Right lobe of liver (tissue), 6 donors: ENCODE results near the gene CAVIN1. TPM values are rescaled to one million over a fixed set of nuclear protein-coding genes. Genes with fewer than 3 reads are reported as not detected.

Experiments used
- ATAC-seq, 4 donors: fragments of 200-7000 bp; cut with Tn5 transposase; one replicate each; pipeline ENCODE4 v1.9.1; 2020; ENCODE audit warnings: mild to moderate bottlenecking in 4 of 4, moderate library complexity in 4 of 4
- DNase-seq, 3 donors: peaks; one replicate each; pipeline ENCODE4 v3.0.0-alpha.2; 2020
- H3K27ac ChIP-seq, 3 donors: fragments of 200-600 bp; one replicate each; pipeline ENCODE4 v1.8.0; 2022
- H3K27me3 ChIP-seq, 2 donors: fragments of 200-600 bp; one replicate each; pipeline ENCODE4 v1.8.0; 2022
- H3K36me3 ChIP-seq, 4 donors: fragments of 200-600 bp; sonication (generic) in 1 of 4; one replicate each; pipeline versions ENCODE4 v1.5.1 to v1.8.0; 2017 to 2022; ENCODE audit warnings: control low read depth in 1 of 4
- H3K4me1 ChIP-seq, 4 donors: fragments of 200-600 bp; sonication (generic) in 1 of 4; one replicate each; pipeline versions ENCODE4 v1.5.1 to v1.8.0; 2017 to 2022; ENCODE audit warnings: control low read depth in 1 of 4
- H3K4me3 ChIP-seq, 3 donors: fragments of 200-600 bp; one replicate each; pipeline ENCODE4 v1.8.0; 2022
- H3K9me3 ChIP-seq, 4 donors: fragments of 200-600 bp; sonication (generic) in 1 of 4; one replicate each; pipeline versions ENCODE4 v1.5.1 to v1.8.0; 2017 to 2022; ENCODE audit warnings: control low read depth in 1 of 4
- POLR2A ChIP-seq: fragments of 450-650 bp; IDR thresholded peaks from one replicate; pipeline ENCODE4 v1.6.1; 2017; ENCODE audit warnings: antibody characterized with exemption, mild to moderate bottlenecking
- WGBS: methylation state at CpG from one replicate; pipeline ENCODE4 v1.1.6; 2018; ENCODE audit warnings: low coverage, low lambda C conversion rate; ENCODE audit not compliant: insufficient coverage; ENCODE audit errors: missing lambda C conversion rate; 5-methylcytosine and 5-hydroxymethylcytosine counted together
- intact Hi-C, 2 donors: fragments of 100-400 bp; cut with DNase I; formaldehyde crosslinking; loops; one replicate each; pipeline versions ENCODE4 v1.11.2 to v1.14.1; 2022
- total RNA-seq, 6 experiments: library from RNA; depleted of rRNA in 2 of 6; stranded (reverse); fragments of >200 nt in 2 of 6; fragmentation: NEBNext Ultra II Directional in 3 of 6; extraction: Animal tissue kit (Norgen Biotek cat#: 25700) in 3 of 6; gene quantifications; one replicate each; pipeline versions ENCODE4 v1.1.0 to v1.2.4, GENCODE V29; 2016 to 2023
- TF ChIP-seq, protein P1 (sequence below), 4 donors: fragments of 200-600 bp in 3 of 4; fragments of 450-650 bp in 1 of 4; IDR thresholded peaks; one replicate each; pipeline versions ENCODE4 v1.5.1 to v1.8.0; 2016 to 2022; ENCODE audit warnings: antibody characterized with exemption in 4 of 4, mild to moderate bottlenecking in 2 of 4
- donor health status: DM: no; HTN: yes; CAD: no.
- donor health status: DM: no; HTN: no; CAD: no.
- donor health status: DM: no; HTN: no; CAD: no.
- donor health status: DM: no; HTN: yes; CAD: no.
- donor health status: DM: no; HTN: yes; CAD: no.

Gene CAVIN1
- total RNA-seq, 6 experiments from 2014 or later = 8.7 to 29.6 (median 17.4) TPM

DNA sequence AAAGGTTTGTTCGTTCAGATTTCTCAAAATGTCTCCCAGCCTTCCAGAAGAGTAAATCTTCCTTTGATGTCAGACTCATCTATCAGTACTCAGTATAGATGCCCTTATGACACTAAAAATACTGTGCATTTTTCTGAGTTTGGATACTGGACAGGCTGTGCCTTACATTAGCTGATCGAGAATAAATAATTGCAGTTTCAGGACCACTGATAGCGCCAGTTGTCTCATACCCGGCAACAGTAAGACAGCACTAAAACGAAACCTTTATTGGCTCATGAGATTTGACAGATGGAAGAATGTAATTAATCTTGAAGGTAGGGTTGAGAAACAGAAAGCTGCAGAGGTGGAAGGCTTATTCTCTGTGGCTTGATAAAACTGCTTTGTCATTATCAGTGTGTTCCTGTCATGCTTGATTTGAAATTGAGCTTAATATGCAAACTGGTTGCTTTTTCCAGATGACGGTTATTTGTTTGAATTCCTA lies 36.8 kb upstream of the CAVIN1 start:
- DNase-seq (no peak), ATAC-seq (peak in 3 of 4 donors; percentile 4 to 15 (median 13))
- Histone ChIP-seq H3K4me1 (peaks cover 0 to 26% (median 8%) of the 10 kb centered on the region in 4 donors), H3K4me3 (peak overlapping the region; percentile 64 to 77 (median 65)), H3K27me3 (no peaks in the 10 kb centered on the region), H3K27ac (peak overlapping the region; percentile 27 to 93 (median 92)), H3K9me3 (no peaks in the 10 kb centered on the region), H3K36me3 (peaks cover 0 to 9% (median 0%) of the 10 kb centered on the region in 4 donors)
- no peak for TF ChIP-seq POLR2A
- TF ChIP-seq, protein P1, sequence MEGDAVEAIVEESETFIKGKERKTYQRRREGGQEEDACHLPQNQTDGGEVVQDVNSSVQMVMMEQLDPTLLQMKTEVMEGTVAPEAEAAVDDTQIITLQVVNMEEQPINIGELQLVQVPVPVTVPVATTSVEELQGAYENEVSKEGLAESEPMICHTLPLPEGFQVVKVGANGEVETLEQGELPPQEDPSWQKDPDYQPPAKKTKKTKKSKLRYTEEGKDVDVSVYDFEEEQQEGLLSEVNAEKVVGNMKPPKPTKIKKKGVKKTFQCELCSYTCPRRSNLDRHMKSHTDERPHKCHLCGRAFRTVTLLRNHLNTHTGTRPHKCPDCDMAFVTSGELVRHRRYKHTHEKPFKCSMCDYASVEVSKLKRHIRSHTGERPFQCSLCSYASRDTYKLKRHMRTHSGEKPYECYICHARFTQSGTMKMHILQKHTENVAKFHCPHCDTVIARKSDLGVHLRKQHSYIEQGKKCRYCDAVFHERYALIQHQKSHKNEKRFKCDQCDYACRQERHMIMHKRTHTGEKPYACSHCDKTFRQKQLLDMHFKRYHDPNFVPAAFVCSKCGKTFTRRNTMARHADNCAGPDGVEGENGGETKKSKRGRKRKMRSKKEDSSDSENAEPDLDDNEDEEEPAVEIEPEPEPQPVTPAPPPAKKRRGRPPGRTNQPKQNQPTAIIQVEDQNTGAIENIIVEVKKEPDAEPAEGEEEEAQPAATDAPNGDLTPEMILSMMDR (IDR thresholded peaks at IDR 0.05) = no peak
- intact Hi-C loops = no loop called here
- WGBS = 5% methylated on average over 6 of the region's 6 CpGs

DNA sequence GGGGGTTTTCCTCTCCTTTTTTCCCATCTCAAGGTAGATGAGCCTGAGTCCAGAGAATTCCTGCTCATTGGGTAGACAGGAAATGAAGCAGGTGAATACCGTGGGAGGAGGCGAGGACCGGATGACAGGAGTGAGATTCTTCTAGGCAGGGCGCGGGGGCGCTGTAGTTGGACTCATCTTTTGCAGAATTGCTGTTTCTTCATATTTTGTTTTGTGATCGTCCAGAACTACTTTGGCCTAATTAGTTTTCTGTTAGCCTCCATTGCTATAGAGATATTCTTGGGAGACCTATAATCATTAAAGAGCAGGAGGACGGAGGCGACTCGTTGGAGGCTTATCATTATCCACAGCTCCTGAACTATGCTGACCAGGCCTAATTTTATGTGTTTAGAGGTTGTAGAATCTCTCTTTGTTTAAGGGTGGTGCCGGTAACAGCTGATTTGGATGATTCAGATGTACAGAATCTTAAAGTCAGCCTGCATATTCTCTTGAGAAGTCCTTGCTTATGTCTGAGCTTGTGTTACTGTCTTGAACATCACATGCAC lies 36.3 kb upstream of the CAVIN1 start:
- ATAC-seq (peak; percentile 47 to 52 (median 50)), DNase-seq (peak in 2 of 3 donors; percentile 60 to 66)
- 1% methylated on average over 11 of the region's 11 CpGs for WGBS
- Histone ChIP-seq H3K36me3 (peaks cover 0 to 9% (median 0%) of the 10 kb centered on the region in 4 donors), H3K27ac (peak overlapping the region; percentile 86 to 93 (median 92)), H3K27me3 (no peaks in the 10 kb centered on the region), H3K4me1 (peaks cover 0 to 21% (median 6%) of the 10 kb centered on the region in 4 donors), H3K9me3 (no peaks in the 10 kb centered on the region), H3K4me3 (peak overlapping the region; percentile 64 to 77 (median 65))
- intact Hi-C loops = no loop called here
- TF ChIP-seq, protein P1 (IDR thresholded peaks at IDR 0.05) = peak in 3 of 4 donors; percentile 37 to 44 (median 44)
- TF ChIP-seq POLR2A = no peak

DNA sequence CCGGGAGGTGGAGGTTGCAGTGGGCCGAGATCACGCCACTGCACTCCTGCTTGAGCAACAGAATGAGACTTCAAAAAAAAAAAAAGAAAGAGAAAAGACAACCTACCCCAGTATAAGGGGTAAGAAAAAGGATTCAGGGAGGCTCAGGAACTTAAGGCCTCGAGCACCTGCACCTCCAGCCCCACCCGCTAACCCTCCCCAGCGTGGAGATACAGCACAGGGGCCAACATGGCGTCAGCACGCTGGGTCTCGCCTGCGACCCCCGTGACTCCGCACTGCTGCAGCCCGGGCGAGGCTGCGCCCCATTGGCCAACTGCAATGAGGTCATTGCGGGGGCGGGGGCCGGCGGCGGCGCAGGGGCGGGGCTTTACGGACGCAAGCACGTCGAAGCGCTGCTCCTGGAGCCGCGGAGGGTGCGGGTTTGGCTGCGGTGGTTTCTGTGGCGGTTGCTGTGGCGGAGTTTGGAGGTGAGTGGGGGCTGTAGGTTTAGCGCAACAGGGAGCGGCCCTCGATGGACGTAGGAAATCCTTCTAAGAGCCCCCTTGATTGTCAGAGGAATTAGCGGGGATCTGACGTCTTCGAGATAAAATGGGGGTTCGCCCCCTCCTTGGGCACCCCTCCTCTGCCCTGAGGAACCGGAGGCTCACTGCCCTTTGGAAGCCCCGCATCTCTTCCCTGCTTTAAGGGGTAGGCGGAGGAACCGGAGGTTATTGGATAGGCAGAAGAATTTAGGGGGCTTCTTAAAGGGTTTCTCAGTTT lies 35.6 kb upstream of the CAVIN1 start, which contains the start of gene ATP6V0A1:
TSS of gene ATP6V0A1 (plus strand) at position 382 of the 759 bp plus-strand sequence. CDS start 2,017 bp downstream, outside the sequence.
- Histone ChIP-seq H3K9me3 (no peaks in the 10 kb centered on the region), H3K36me3 (peaks cover 0 to 9% (median 0%) of the 10 kb centered on the region in 4 donors), H3K27me3 (no peaks in the 10 kb centered on the region), H3K4me3 (peak within 1 kb of the TSS; percentile 64 to 77 (median 65)), H3K27ac (peak within 1 kb of the TSS; percentile 86 to 93 (median 92)), H3K4me1 (peaks cover 0 to 15% (median 3%) of the 10 kb centered on the region in 4 donors)
- TF ChIP-seq, protein P1 (IDR thresholded peaks at IDR 0.05) = no peak
- TF ChIP-seq POLR2A = peak; percentile 60
- 1% methylated on average over 26 of the region's 45 CpGs for WGBS
- ATAC-seq (peak; percentile 94 to 98 (median 97)), DNase-seq (peak; percentile 95 to 96 (median 95))
- intact Hi-C loops = no loop called here

DNA sequence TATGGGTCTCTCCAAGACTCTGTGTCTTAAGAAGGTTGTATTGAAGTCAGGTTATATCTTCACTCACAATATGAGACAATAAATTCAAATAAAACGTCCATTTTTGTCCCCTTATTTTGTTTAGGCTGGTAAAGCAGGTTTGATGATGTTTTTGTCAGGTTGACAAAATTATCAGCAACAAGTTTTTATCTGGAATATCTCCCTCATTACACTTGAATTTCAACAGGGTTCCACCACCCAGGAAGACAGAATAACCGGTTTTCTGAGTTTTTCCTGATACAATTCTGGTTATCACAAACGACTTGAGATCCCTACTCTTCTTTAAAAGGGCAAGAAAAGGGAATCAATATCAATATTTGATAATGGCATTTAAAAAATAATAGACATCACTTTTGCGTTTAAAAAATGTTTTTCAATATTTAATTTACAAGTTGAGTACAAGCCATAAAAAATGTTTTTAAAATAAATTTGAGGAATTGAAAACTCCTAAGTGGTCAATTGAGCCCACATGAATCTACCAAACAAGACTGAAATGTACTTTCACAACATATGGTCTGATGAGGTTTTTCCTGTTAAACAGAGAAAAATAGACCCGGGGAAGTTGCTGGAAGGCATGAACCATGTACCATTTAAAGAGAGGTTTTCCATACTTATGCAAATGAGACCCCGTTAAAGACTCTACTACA lies 34.2 kb upstream of the CAVIN1 start:
- H3K27me3 ChIP-seq = no peaks in the 10 kb centered on the region
- peak overlapping the region; percentile 38 to 93 (median 72) for H3K27ac ChIP-seq
- no peak for ATAC-seq
- intact Hi-C loops = no loop called here
- peaks cover 0 to 9% (median 0%) of the 10 kb centered on the region in 4 donors for H3K36me3 ChIP-seq
- 27% methylated on average over 6 of the region's 6 CpGs for WGBS
- DNase-seq = no peak
- peaks cover 0 to 11% (median 0%) of the 10 kb centered on the region in 4 donors for H3K4me1 ChIP-seq
- no peak overlapping the region for H3K4me3 ChIP-seq
- no peak for TF ChIP-seq POLR2A
- TF ChIP-seq, protein P1 (IDR thresholded peaks at IDR 0.05) = no peak
- no peaks in the 10 kb centered on the region for H3K9me3 ChIP-seq
